ENCODE measurements around the gene SCFD2. TPM values are rescaled to one million over a fixed set of nuclear protein-coding genes. Genes with fewer than 3 reads are reported as not detected.
"Not testable (repeated sequence)": the region's sequence is repeated elsewhere in the genome, so short reads cannot be mapped to it uniquely, and the experiment has no call there.

The SCFD2 gene
- total and polyA plus RNA-seq, 4 donors = 5.2 to 28.7 (median 16.4) TPM

GRCh38 chr4:53240573-53240972, 125.3 kb downstream of the SCFD2 start:
- TF ChIP-seq CTCF (IDR thresholded peaks at IDR 0.05; ENCODE audit: control extremely low read depth, extremely low read depth) = no peak
- no peak overlapping the region for H3K9ac ChIP-seq (ENCODE audit: insufficient read depth in 1 of 2, low read length in 2 of 2)
- ATAC-seq (ENCODE audit: insufficient read depth, low FRiP score) = no peak
- H3K4me3 ChIP-seq = no peak overlapping the region
- no peaks in the 10 kb centered on the region for H3K4me1 ChIP-seq (ENCODE audit: control insufficient read depth in 5 of 5, insufficient read depth in 5 of 5, low read length in 5 of 5)
- peaks cover 0 to 4% (median 0%) of the 10 kb centered on the region in 4 donors for H3K9me3 ChIP-seq (ENCODE audit: control insufficient read depth in 4 of 4, insufficient read depth in 3 of 4, low read length in 3 of 4)
- H3K27me3 ChIP-seq (ENCODE audit: control insufficient read depth in 3 of 3, insufficient read depth in 3 of 3, low read length in 2 of 3) = no peaks in the 10 kb centered on the region
- 84 to 86% methylated on average over 5 of the region's 5 CpGs for WGBS, 2 donors
- no peaks in the 10 kb centered on the region for H3K36me3 ChIP-seq (ENCODE audit: control insufficient read depth in 4 of 4, insufficient read depth in 4 of 4, low read length in 4 of 4)
- DNase-seq = no peak
- H3K27ac ChIP-seq (ENCODE audit: low read depth in 1 of 2, low read length in 1 of 2) = no peak overlapping the region

GRCh38 chr4:53238352-53238751, 127.5 kb downstream of the SCFD2 start:
- H3K27ac ChIP-seq (ENCODE audit: low read depth in 1 of 2, low read length in 1 of 2); H3K9me3 ChIP-seq (ENCODE audit: control insufficient read depth in 4 of 4, insufficient read depth in 3 of 4, low read length in 3 of 4); H3K27me3 ChIP-seq (ENCODE audit: control insufficient read depth in 3 of 3, insufficient read depth in 3 of 3, low read length in 2 of 3); H3K4me1 ChIP-seq (ENCODE audit: control insufficient read depth in 5 of 5, insufficient read depth in 5 of 5, low read length in 5 of 5); H3K4me3 ChIP-seq; H3K9ac ChIP-seq (ENCODE audit: insufficient read depth in 1 of 2, low read length in 2 of 2); DNase-seq; H3K36me3 ChIP-seq (ENCODE audit: control insufficient read depth in 4 of 4, insufficient read depth in 4 of 4, low read length in 4 of 4); ATAC-seq (ENCODE audit: insufficient read depth, low FRiP score): not testable (repeated sequence)
- 95 to 100% methylated on average over 12 to 22 of the region's 29 CpGs for WGBS, 2 donors

- not testable (repeated sequence) for DNase-seq; H3K9me3 ChIP-seq (ENCODE audit: control insufficient read depth in 4 of 4, insufficient read depth in 3 of 4, low read length in 3 of 4); H3K4me3 ChIP-seq; H3K9ac ChIP-seq (ENCODE audit: insufficient read depth in 1 of 2, low read length in 2 of 2); H3K36me3 ChIP-seq (ENCODE audit: control insufficient read depth in 4 of 4, insufficient read depth in 4 of 4, low read length in 4 of 4); H3K27me3 ChIP-seq (ENCODE audit: control insufficient read depth in 3 of 3, insufficient read depth in 3 of 3, low read length in 2 of 3); H3K27ac ChIP-seq (ENCODE audit: low read depth in 1 of 2, low read length in 1 of 2); ATAC-seq (ENCODE audit: insufficient read depth, low FRiP score)
- H3K4me1 ChIP-seq (ENCODE audit: control insufficient read depth in 5 of 5, insufficient read depth in 5 of 5, low read length in 5 of 5) = peaks cover 0 to 12% (median 0%) of the 10 kb centered on the region in 5 donors
- 96% methylated on average over 16 of the region's 26 CpGs; no CpG with 5 or more reads in 1 of the 2 donors for WGBS, 2 donors
Observed at GRCh38 chr4:53237811-53238210, 128.1 kb downstream of the SCFD2 start.

- not testable (repeated sequence) for H3K36me3 ChIP-seq (ENCODE audit: control insufficient read depth in 4 of 4, insufficient read depth in 4 of 4, low read length in 4 of 4); DNase-seq; H3K27ac ChIP-seq (ENCODE audit: low read depth in 1 of 2, low read length in 1 of 2); H3K27me3 ChIP-seq (ENCODE audit: control insufficient read depth in 3 of 3, insufficient read depth in 3 of 3, low read length in 2 of 3); H3K9ac ChIP-seq (ENCODE audit: insufficient read depth in 1 of 2, low read length in 2 of 2); ATAC-seq (ENCODE audit: insufficient read depth, low FRiP score); H3K4me3 ChIP-seq; H3K9me3 ChIP-seq (ENCODE audit: control insufficient read depth in 4 of 4, insufficient read depth in 3 of 4, low read length in 3 of 4)
- 92% methylated on average over 2 of the region's 2 CpGs; no CpG with 5 or more reads in 1 of the 2 donors for WGBS, 2 donors
- H3K4me1 ChIP-seq (ENCODE audit: control insufficient read depth in 5 of 5, insufficient read depth in 5 of 5, low read length in 5 of 5) = peaks cover 0 to 12% (median 0%) of the 10 kb centered on the region in 5 donors
Observed at GRCh38 chr4:53236624-53237023, 129.2 kb downstream of the SCFD2 start.

GRCh38 chr4:53235547-53235946, 130.3 kb downstream of the SCFD2 start:
- H3K4me3 ChIP-seq = no peak overlapping the region
- peaks cover 0 to 12% (median 0%) of the 10 kb centered on the region in 5 donors for H3K4me1 ChIP-seq (ENCODE audit: control insufficient read depth in 5 of 5, insufficient read depth in 5 of 5, low read length in 5 of 5)
- H3K9me3 ChIP-seq (ENCODE audit: control insufficient read depth in 4 of 4, insufficient read depth in 3 of 4, low read length in 3 of 4) = peaks cover 0 to 2% (median 0%) of the 10 kb centered on the region in 4 donors
- H3K9ac ChIP-seq (ENCODE audit: insufficient read depth in 1 of 2, low read length in 2 of 2) = no peak overlapping the region
- no peaks in the 10 kb centered on the region for H3K27me3 ChIP-seq (ENCODE audit: control insufficient read depth in 3 of 3, insufficient read depth in 3 of 3, low read length in 2 of 3)
- no peak for ATAC-seq (ENCODE audit: insufficient read depth, low FRiP score)
- 89 to 92% methylated on average over 4 of the region's 4 CpGs for WGBS, 2 donors
- no peak overlapping the region for H3K27ac ChIP-seq (ENCODE audit: low read depth in 1 of 2, low read length in 1 of 2)
- TF ChIP-seq CTCF (IDR thresholded peaks at IDR 0.05; ENCODE audit: control extremely low read depth, extremely low read depth) = no peak
- no peaks in the 10 kb centered on the region for H3K36me3 ChIP-seq (ENCODE audit: control insufficient read depth in 4 of 4, insufficient read depth in 4 of 4, low read length in 4 of 4)
- no peak for DNase-seq

Data from lung (tissue), 12 donors.